HCT116 (cell line): ENCODE measurements around the gene PCDHB13.
"Not testable (repeated sequence)": the region's sequence is repeated elsewhere in the genome, so short reads cannot be mapped to it uniquely, and the experiment has no call there.

Experiments
- EZH2 ChIP-seq: fragments of 200-600 bp; sonication (generic); IDR thresholded peaks from 2 replicates; pipeline ENCODE4 v1.6.1; 2017; ENCODE audit warnings: antibody characterized with exemption, mixed run types
- EZH2phosphoT487 ChIP-seq: fragments of 200-600 bp; IDR thresholded peaks from 2 replicates; pipeline ENCODE4 v1.6.1; 2018; ENCODE audit warnings: antibody characterized with exemption, borderline replicate concordance
- POLR2A ChIP-seq: IDR thresholded peaks from 2 replicates; pipeline ENCODE4 v1.7.0; 2011; ENCODE audit warnings: borderline replicate concordance; ENCODE audit not compliant: insufficient read depth, insufficient read length; ENCODE audit errors: extremely low read depth
- POLR2AphosphoS5 ChIP-seq: IDR thresholded peaks from 2 replicates; pipeline ENCODE4 v1.6.1; 2011; ENCODE audit warnings: mild to moderate bottlenecking, low read depth, low read length, moderate library complexity
- ZNF274 ChIP-seq: fragments of 200-500 bp; sonication (Bioruptor generic); IDR thresholded peaks from 2 replicates; pipeline ENCODE4 v1.6.1; 2014; ENCODE audit warnings: mild to moderate bottlenecking, low read depth, low read length, inconsistent platforms
- TF ChIP-seq, protein P1 (sequence below), 3 experiments: fragments of 200-600 bp in 1 of 3; sonication (generic) in 1 of 3; IDR thresholded peaks in 2 of 3; conservative IDR thresholded peaks in 1 of 3; 2 replicates each; pipeline ENCODE4 v1.5.1; 2012 to 2017; ENCODE audit warnings: low read depth in 2 of 3, low read length in 2 of 3, antibody characterized with exemption in 1 of 3, borderline replicate concordance in 1 of 3, control low read depth in 1 of 3, mild to moderate bottlenecking in 1 of 3, mixed read lengths in 1 of 3, mixed run types in 1 of 3, moderate library complexity in 1 of 3; ENCODE audit not compliant: insufficient read depth in 1 of 3
- TF ChIP-seq, protein P2 (sequence below): IDR thresholded peaks from 2 replicates; pipeline ENCODE4 v1.6.1; 2012

DNA sequence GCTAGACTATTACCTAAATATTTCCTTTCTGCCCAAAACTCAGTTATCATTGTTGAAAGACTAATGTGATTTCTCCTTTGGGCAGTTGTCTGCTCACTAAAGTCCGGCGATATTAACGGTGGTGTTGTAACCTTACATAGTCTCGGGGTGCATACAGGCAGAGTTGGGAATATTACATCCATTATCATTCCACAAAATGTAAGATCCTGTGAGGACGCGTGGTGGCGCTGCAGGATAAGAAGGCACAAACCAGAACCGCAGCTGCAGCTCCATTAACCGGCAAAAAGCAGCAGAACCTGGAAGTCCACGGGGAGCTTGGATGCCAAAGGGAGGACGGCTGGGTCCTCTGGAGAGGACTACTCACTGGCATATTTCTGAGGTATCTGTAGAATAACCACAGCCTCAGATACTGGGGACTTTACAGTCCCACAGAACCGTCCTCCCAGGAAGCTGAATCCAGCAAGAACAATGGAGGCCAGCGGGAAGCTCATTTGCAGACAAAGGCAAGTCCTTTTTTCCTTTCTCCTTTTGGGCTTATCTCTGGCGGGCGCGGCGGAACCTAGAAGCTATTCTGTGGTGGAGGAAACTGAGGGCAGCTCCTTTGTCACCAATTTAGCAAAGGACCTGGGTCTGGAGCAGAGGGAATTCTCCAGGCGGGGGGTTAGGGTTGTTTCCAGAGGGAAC is at the start of gene PCDHB13:
- TF ChIP-seq POLR2AphosphoS5, ZNF274, EZH2, EZH2phosphoT487, POLR2A: not testable (repeated sequence)
- TF ChIP-seq, protein P1, sequence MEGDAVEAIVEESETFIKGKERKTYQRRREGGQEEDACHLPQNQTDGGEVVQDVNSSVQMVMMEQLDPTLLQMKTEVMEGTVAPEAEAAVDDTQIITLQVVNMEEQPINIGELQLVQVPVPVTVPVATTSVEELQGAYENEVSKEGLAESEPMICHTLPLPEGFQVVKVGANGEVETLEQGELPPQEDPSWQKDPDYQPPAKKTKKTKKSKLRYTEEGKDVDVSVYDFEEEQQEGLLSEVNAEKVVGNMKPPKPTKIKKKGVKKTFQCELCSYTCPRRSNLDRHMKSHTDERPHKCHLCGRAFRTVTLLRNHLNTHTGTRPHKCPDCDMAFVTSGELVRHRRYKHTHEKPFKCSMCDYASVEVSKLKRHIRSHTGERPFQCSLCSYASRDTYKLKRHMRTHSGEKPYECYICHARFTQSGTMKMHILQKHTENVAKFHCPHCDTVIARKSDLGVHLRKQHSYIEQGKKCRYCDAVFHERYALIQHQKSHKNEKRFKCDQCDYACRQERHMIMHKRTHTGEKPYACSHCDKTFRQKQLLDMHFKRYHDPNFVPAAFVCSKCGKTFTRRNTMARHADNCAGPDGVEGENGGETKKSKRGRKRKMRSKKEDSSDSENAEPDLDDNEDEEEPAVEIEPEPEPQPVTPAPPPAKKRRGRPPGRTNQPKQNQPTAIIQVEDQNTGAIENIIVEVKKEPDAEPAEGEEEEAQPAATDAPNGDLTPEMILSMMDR (IDR thresholded peaks at IDR 0.05 in 2 of 3, conservative IDR thresholded peaks at IDR 0.05 in 1 of 3; ENCODE audit: borderline replicate concordance in 1 of 3, insufficient read depth in 1 of 3, low read depth in 2 of 3, low read length in 2 of 3), result peak; percentile 15 to 37 (median 23); a peak in 4 of 6 replicates
- TF ChIP-seq, protein P2, sequence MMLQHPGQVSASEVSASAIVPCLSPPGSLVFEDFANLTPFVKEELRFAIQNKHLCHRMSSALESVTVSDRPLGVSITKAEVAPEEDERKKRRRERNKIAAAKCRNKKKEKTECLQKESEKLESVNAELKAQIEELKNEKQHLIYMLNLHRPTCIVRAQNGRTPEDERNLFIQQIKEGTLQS, result not testable (repeated sequence)
